HG03442 (cell line): Measurements from ENCODE around the gene OR14A2.
A peak's percentile ranks its signal among the peaks of the same experiment; 100 is the strongest.
"Not testable (repeated sequence)": the region's sequence is repeated elsewhere in the genome, so short reads cannot be mapped to it uniquely, and the experiment has no call there.

ENCODE experiments used
- ATAC-seq: cut with Tn5 transposase; IDR thresholded peaks from one replicate; pipeline ENCODE4 v1.9.1; 2021; ENCODE audit warnings: mild to moderate bottlenecking, moderate library complexity; ENCODE audit not compliant: unreplicated experiment

OR14A2 gene

DNA sequence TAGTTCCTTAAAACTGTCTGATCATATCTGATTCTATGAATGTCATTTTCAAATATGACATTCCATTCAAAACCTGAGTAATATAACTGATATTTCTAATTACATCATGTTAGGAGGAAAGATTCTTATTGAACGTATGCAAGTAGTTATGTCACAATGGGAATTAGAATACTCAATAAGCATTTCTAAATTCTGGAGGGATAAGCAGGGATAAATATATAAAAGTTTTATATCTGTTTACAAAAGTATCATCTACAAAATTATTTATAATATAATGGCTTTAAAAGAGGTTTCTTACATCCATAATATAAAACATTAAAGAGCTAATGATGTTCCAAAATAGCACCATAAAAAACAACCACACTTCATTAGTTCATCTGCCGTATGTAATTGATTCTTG, at the start of gene OR14A2:
Gene OR14A2 (minus strand): TSS at position 101 of the 400 bp plus-strand sequence.
- no peak for ATAC-seq

DNA sequence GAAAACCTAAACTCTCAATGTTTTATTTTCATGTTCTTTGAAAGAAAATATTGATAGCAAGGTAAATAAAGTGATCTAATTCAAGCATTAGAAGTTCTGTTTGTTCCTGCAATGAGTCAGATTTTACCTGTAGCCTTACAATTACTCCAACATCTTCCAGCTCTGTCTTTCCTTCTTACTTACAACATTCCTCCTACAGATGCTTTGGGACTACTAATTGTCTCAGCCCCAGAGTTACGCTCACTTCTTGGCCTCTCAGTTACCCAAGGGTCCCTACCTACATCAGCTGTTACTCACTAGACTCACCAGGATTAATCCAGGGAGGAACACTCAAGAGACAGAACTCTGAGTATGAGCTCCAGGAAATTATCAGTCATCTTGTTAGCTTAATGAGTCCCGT, 49.6 kb upstream of the OR14A2 start:
- ATAC-seq, result no peak

- no peak for ATAC-seq
Measured at GRCh38 chr1:247769603-247770002, 21.7 kb upstream of the OR14A2 start.

DNA sequence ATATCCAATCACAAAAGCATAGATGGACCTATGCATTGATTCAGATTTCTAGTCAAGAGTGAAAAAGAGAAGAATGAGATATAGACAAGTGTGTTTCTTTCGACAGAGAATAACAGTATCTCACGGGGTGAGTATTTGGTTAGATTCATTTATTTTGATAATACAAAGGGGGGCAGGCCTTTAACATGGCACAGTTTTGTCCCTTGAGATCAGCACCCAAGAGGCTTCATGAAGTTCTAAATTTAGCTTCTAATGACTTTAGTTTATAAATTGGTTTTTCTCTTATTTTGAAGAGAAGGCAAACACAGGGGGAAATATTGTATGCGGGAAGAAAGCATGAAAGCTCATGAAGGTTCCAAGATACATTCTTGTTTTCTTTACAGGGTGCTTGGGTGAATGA, 12.5 kb upstream of the OR14A2 start, which contains the start of gene OR1C1:
Gene OR1C1 (minus strand): TSS at position 101 of the 400 bp plus-strand sequence. CDS start 2,150 bp downstream, outside the sequence.
- no peak for ATAC-seq

- not testable (repeated sequence) for ATAC-seq
Measured at GRCh38 chr1:247754311-247754710, 6.4 kb upstream of the OR14A2 start.

GRCh38 chr1:247749870-247750269, 1.9 kb upstream of the OR14A2 start:
- ATAC-seq, result no peak

DNA sequence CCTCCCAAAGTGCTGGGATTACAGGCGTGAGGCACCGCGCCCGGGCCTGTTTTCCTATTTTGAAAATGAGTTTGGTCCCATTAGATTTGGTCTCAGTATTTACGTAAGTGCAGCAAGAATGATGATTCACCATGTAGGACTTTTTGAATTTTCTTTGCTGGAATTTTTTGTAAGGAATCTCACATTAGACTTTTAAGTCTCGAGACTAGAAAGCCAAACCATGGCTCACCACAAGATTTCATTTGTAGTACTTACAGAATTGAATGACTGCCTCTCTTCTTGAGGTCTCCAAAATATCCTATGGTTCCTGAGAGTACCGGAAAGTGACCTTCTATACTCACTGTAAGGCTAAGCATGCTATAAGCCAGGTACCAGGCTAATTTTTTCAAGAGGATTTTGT, 325 bp downstream of the OR14A2 start:
- ATAC-seq, result no peak

DNA sequence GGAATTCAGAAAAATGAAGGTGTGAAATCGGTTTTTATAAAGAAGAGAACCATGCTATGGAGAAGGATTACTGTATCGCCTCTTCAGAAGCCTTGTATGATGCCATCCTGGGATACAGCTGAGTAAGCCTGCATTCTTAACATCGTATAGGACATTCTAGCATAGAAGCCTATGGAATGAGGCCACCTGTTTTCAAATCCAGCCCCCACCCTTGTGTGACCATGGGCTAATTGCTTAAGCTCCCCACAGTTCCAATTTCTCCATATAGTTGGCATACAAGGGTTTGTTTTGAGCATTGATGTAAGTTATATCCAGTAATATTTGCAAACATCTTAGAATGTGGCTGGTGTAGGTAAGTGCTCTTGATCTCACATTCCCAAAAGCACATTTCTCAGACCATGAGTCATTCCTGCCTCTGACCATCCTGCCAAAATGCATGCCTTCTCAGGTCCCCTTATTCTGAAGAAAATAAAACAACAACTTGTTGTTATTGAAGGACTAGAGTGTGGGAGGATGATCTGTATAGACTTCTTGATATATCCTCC, 1.5 kb downstream of the OR14A2 start:
- ATAC-seq, result no peak

DNA sequence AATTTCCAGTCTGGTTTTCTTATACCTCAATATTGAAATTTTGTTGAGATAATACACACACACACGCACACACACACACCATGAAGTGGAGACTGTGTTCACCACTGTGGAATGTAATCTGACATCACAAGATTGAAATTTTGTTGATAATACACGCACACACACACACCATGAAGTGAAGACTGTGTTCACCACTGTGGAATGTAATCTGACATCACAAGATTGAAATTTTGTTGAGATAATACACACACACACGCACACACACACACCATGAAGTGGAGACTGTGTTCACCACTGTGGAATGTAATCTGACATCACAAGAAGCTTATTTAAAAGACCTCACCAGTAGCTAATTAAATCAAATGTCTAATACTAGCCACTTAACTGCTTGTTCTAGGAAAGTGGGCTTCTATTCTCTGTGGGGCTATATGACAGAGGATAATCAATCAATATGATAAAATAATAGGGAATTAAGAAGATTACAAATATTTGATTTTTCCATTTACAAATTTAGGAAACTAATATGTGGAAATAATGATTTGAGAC, 5.7 kb downstream of the OR14A2 start:
- ATAC-seq, result not testable (repeated sequence)

DNA sequence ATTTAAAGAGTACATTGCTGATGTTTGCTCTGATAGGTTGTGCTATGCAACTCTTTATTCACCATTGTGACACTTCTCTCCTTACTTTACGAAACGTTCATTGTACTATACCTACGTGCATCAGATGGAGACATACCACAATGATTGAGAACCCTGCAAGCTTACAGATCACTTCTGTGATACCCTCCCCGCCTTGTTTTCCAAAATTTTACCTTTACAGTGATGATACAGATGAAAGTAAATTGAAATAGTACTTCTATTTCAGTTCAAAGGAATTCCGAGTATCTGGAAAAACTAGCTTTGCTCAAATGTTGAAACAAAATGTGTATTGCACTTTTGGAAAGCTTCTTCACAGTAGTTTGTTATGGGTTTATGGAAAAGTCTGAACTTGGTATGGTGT, 6.2 kb downstream of the OR14A2 start:
- ATAC-seq, result no peak

DNA sequence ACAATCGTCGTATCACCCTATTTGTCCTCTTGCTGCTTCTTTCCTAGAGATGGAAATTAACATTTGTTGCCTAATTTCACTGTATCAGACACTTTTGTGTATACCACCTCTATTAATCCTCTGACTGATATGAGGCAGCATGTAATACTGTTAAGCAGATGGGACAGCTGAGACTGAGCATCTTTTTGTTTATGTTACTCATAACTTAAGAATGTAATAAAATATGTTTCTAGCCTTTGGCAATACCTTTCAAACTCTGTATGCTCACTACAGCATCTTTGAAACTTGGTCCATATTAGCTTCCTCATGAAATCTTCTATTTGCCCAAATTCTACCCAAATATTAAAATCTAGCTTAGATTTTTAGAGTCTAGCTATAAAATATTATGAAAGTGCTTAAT, 7.2 kb downstream of the OR14A2 start:
- ATAC-seq, result no peak

DNA sequence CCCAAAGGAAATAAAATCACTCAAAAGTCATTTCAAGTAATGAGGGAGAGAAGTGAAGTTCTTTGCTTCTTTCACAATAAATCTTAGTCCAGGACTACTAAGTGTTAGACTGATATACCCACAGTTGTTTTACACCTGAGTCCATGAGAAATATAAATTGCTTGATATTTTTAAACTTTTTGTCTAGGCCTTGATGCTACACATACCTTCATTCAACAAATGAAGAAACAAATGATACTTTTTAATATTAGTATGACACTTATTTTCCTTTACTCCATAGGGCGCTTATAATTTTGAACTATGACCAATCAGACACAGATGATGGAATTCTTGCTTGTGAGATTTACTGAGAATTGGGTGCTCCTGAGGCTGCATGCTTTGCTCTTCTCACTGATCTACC, 9.6 kb downstream of the OR14A2 start, which contains the start of gene OR14K1:
Gene OR14K1 (plus strand): TSS at position 301 of the 400 bp plus-strand sequence. CDS start 0 bp downstream, at position 301.
- ATAC-seq, result no peak

DNA sequence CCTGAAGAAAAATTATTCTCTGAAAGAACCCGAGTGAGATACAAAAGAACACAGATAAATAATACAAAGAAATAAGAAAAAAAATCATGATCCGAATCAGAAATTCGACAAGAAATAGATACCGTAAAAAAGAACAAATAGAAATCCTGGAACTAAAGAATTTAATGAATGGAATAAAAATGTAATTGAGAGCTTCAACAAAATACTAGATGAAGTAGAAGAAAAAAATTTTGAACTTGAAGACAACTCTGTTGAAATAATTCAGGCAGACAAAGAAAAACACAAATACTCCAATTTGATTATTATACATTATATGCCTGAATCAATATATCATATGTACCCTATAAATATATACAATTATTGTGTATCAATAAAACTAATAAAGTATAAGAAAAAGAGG, 26.7 kb downstream of the OR14A2 start:
- no peak for ATAC-seq

- ATAC-seq, result no peak
Measured at GRCh38 chr1:247716546-247716945, 31.4 kb downstream of the OR14A2 start, which contains the start of gene OR6F1. TSS of gene OR6F1 (minus strand) at chr1:247716646. CDS start at chr1:247712755, 3,891 bp downstream.

DNA sequence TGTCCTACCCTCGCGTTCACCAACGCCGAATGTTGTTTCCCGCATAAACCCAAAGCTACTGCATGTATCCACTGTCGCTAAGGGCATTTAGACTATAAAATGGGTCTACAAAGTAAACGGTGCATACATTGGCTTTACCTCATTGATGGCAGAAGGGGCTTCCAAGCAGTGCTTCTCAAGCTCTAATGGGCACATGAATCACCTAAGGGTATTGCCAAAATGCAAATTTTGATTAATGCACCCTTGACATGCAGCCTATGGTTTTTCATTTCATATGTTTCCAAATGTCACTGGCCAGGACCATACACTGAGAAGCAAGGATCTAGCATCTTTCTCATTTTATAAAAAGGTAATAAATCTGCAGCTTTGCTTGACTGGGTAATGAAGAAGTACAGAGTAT, 34.2 kb downstream of the OR14A2 start:
- no peak for ATAC-seq

DNA sequence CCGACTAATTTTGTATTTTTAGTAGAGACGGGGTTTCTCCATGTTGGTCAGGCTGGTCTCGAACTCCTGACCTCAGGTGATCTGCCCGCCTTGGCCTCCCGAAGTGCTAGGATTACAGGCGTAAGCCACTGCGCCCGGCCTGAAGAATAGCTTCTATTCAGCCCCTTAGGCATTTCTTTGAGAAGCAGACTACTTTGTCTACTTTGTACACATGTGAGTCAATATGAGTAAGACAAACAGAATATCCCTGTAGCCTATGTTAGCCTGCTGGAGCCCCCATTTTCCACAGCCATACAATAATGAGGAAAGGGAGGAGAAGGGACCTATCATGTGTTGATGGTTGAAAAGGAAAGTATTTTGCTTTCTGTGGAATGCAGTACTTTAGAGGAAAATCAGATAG, 37.3 kb downstream of the OR14A2 start:
- ATAC-seq, result not testable (repeated sequence)

DNA sequence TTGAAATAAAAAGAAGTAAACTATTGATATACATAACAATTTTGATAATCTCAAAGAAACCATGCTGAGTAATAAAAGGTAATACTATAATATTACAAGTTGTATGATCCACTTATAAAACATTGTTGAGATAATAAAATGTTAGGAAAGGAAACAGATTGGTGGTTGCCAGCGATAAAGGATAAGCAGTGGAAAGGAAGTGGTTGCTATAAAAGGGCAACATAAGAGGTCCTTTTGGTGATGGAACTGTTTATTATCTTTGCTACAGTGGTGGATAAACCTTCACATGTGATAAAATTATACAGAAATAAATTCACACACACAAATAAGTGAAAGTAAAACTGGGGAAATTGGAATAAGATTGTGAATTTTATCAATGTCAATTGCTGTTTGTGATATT, 46.6 kb downstream of the OR14A2 start:
- no peak for ATAC-seq

GRCh38 chr1:247681288-247681897, 66.5 kb downstream of the OR14A2 start:
- ATAC-seq, result peak; percentile 97

- no peak for ATAC-seq
Measured at GRCh38 chr1:247680171-247680570, 67.8 kb downstream of the OR14A2 start.

DNA sequence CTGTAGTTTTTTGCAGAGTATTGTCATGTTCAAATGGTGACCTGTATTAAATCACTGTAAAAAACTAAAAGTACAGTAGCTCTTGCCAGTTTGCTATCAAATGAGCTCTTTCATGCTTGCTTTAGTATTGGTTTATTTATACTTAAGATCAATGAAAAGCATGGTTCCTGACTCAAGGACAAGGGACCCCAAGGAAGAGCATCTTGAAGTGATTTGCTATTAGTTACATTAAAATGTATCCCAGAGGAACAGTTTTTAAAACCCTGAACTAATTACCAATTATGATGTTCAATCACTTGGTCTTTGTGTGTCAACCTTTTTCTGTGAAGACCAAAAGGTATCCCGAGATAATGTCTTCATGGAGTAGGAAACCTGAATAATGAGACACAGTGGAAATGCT, 68.3 kb downstream of the OR14A2 start, which contains the start of gene OR13G1:
Gene OR13G1 (minus strand): TSS at position 101 of the 400 bp plus-strand sequence. CDS start 6,698 bp downstream, outside the sequence.
- no peak for ATAC-seq
